Measurements from ENCODE around the gene RASGEF1C.

RASGEF1C gene

GRCh38 chr5:180119031-180119902 lies 89.7 kb downstream of the RASGEF1C start:
- no peak for DNase-seq (ENCODE audit: low read depth)

- no peak for DNase-seq (ENCODE audit: low read depth)
These were observed 90.6 kb downstream of the RASGEF1C start for GRCh38 chr5:180118391-180118791.

- no peak for DNase-seq (ENCODE audit: low read depth)
These were observed 91.8 kb downstream of the RASGEF1C start for GRCh38 chr5:180117000-180117725.

GRCh38 chr5:180116077-180116999 lies 92.7 kb downstream of the RASGEF1C start:
- no peak for DNase-seq (ENCODE audit: low read depth)

GRCh38 chr5:180115326-180116076 lies 93.5 kb downstream of the RASGEF1C start:
- DNase-seq (ENCODE audit: low read depth), result no peak

GRCh38 chr5:180114304-180115003 lies 94.6 kb downstream of the RASGEF1C start:
- no peak for DNase-seq (ENCODE audit: low read depth)

- no peak for DNase-seq (ENCODE audit: low read depth)
These were observed 95.2 kb downstream of the RASGEF1C start for GRCh38 chr5:180113660-180114303.

GRCh38 chr5:180112181-180112861 lies 96.7 kb downstream of the RASGEF1C start:
- no peak for DNase-seq (ENCODE audit: low read depth)

- no peak for DNase-seq (ENCODE audit: low read depth)
These were observed 97.6 kb downstream of the RASGEF1C start for GRCh38 chr5:180111273-180112002.

GRCh38 chr5:180109920-180110319 lies 99.1 kb downstream of the RASGEF1C start:
- DNase-seq (ENCODE audit: low read depth), result no peak

GRCh38 chr5:180107005-180107404 lies 102.0 kb downstream of the RASGEF1C start:
- no peak for DNase-seq (ENCODE audit: low read depth)

- peak; percentile 9 for DNase-seq (ENCODE audit: low read depth)
These were observed 103.1 kb downstream of the RASGEF1C start for GRCh38 chr5:180105827-180106312.

- DNase-seq (ENCODE audit: low read depth), result no peak
These were observed 104.9 kb downstream of the RASGEF1C start for GRCh38 chr5:180104168-180104530.

- DNase-seq (ENCODE audit: low read depth), result no peak
These were observed 105.4 kb downstream of the RASGEF1C start for GRCh38 chr5:180103487-180104167.

- DNase-seq (ENCODE audit: low read depth), result no peak
These were observed 106.4 kb downstream of the RASGEF1C start for GRCh38 chr5:180102636-180103035.

- no peak for DNase-seq (ENCODE audit: low read depth)
These were observed 107.4 kb downstream of the RASGEF1C start for GRCh38 chr5:180101451-180102105.

- no peak for DNase-seq (ENCODE audit: low read depth)
These were observed 108.2 kb downstream of the RASGEF1C start for GRCh38 chr5:180100621-180101450.
